ENCODE results near the gene MICAL2. TPM values are rescaled to one million over a fixed set of nuclear protein-coding genes. Genes with fewer than 3 reads are reported as not detected.

Gene MICAL2
- total RNA-seq, 2 donors from 2014 or later, result 19.9 to 39.6 TPM

DNA sequence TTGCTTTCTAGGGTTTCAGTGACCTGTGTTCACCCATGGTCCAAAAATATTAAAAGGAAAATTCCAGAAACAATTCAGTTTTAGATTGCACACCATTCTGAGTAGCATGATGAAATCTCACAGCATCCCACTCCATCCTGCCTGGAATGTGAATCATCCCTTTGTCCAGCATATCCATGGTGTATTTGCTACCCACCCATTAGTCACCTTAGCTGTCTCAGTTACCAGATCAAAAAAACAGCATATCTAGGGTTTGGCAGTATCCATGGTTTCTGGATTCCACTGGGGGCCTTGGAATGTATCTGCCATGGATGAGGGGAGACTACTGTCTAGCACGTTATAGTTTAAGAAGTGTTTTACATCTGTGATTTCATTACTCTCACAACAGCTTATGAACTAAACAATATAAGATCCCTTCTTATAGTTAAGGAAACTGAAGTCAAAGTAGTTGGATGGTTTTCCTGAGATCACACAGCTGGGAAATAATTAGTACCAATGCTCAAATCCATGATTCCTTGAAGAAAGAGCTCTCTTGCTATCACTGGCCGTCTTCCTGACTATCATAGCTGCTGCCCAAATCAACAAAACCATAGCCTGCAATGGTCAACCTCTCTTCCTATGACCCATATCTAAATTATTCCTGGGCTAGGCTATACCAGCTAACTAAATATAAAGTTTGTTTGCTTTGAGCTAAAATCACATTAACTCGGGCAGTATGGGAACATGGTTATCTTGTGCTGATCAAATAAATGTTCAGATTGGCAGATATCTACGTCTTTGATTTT is 122.6 kb downstream of the MICAL2 start:
- ATAC-seq, result no peak
- no peaks in the 10 kb centered on the region for H3K9me3 Mint-ChIP-seq
- DNase-seq (ENCODE audit: low spot score), result no peak
- no peak overlapping the region for H3K4me3 Mint-ChIP-seq
- H3K36me3 Mint-ChIP-seq, result no peaks in the 10 kb centered on the region
- H3K4me1 Mint-ChIP-seq (ENCODE audit: low read depth in 2 of 2), result peaks cover 40 to 41% of the 10 kb centered on the region in 2 donors
- no peaks in the 10 kb centered on the region for H3K27me3 Mint-ChIP-seq
- H3K27ac Mint-ChIP-seq, result peak overlapping the region in 1 of 2 donors; percentile 87

GRCh38 chr11:12233602-12233925 is 123.2 kb downstream of the MICAL2 start:
- no peaks in the 10 kb centered on the region for H3K27me3 Mint-ChIP-seq
- peak overlapping the region in 1 of 2 donors; percentile 87 for H3K27ac Mint-ChIP-seq
- H3K4me3 Mint-ChIP-seq, result no peak overlapping the region
- peaks cover 38 to 40% of the 10 kb centered on the region in 2 donors for H3K4me1 Mint-ChIP-seq (ENCODE audit: low read depth in 2 of 2)
- H3K9me3 Mint-ChIP-seq, result no peaks in the 10 kb centered on the region
- ATAC-seq (no peak), DNase-seq (ENCODE audit: low spot score) (no peak)
- H3K36me3 Mint-ChIP-seq, result no peaks in the 10 kb centered on the region

GRCh38 chr11:12234221-12234620 is 123.8 kb downstream of the MICAL2 start:
- ATAC-seq (no peak), DNase-seq (ENCODE audit: low spot score) (no peak)
- peak overlapping the region; percentile 83 to 87 for H3K27ac Mint-ChIP-seq
- H3K9me3 Mint-ChIP-seq, result no peaks in the 10 kb centered on the region
- H3K4me1 Mint-ChIP-seq (ENCODE audit: low read depth in 2 of 2), result peaks cover 36 to 40% of the 10 kb centered on the region in 2 donors
- H3K36me3 Mint-ChIP-seq, result no peaks in the 10 kb centered on the region
- no peak overlapping the region for H3K4me3 Mint-ChIP-seq
- H3K27me3 Mint-ChIP-seq, result no peaks in the 10 kb centered on the region

DNA sequence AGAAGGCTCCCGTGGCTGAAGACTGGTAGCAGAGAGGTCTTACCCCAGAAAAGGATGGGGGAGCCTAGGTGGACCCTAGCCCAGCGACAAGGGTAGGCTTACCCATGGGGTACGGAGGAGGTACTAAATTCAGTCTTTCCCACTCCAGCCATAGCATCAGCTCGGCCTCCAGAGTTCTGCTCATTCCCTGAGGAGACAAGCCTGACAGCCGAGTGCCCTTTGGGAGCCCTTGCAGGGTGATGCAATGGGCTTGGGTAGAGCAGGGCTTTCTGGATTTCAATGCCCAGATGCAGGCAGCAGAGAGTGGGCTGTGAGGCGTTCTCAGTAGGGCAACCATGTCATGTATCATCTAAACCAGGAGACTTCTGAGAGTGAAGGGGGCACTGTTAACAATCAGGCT is 124.7 kb downstream of the MICAL2 start:
- H3K36me3 Mint-ChIP-seq, result no peaks in the 10 kb centered on the region
- H3K4me3 Mint-ChIP-seq, result no peak overlapping the region
- H3K27me3 Mint-ChIP-seq, result no peaks in the 10 kb centered on the region
- H3K27ac Mint-ChIP-seq, result peak overlapping the region; percentile 83 to 87
- no peaks in the 10 kb centered on the region for H3K9me3 Mint-ChIP-seq
- no peak for DNase-seq (ENCODE audit: low spot score)
- ATAC-seq, result no peak
- H3K4me1 Mint-ChIP-seq (ENCODE audit: low read depth in 2 of 2), result peaks cover 31 to 35% of the 10 kb centered on the region in 2 donors

DNA sequence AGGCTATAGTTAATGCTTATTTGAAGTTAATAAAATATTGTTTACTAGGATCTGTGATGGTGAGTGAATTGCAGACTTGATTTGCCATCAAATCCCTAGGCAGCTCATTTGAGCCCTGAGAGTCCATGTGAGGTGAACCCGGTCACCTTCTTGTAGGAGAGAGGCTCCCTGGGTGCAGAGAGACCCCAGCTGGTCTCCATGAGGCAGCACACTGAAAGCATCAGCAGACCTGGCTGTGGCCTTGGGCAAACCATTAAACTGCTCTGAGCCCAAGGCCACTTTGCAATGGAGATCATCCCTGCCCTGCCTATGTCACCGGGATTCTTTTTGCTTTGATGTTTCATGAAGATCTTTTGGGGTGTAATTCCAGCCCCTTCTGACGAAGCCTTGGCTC is 125.2 kb downstream of the MICAL2 start:
- Mint-ChIP-seq H3K36me3 (no peaks in the 10 kb centered on the region), H3K4me3 (peak overlapping the region; percentile 71), H3K27me3 (no peaks in the 10 kb centered on the region), H3K9me3 (no peaks in the 10 kb centered on the region), H3K27ac (peak overlapping the region; percentile 83 to 87), H3K4me1 (ENCODE audit: low read depth in 2 of 2) (peaks cover 27 to 31% of the 10 kb centered on the region in 2 donors)
- no peak for DNase-seq (ENCODE audit: low spot score)
- ATAC-seq, result peak; percentile 6 to 41

DNA sequence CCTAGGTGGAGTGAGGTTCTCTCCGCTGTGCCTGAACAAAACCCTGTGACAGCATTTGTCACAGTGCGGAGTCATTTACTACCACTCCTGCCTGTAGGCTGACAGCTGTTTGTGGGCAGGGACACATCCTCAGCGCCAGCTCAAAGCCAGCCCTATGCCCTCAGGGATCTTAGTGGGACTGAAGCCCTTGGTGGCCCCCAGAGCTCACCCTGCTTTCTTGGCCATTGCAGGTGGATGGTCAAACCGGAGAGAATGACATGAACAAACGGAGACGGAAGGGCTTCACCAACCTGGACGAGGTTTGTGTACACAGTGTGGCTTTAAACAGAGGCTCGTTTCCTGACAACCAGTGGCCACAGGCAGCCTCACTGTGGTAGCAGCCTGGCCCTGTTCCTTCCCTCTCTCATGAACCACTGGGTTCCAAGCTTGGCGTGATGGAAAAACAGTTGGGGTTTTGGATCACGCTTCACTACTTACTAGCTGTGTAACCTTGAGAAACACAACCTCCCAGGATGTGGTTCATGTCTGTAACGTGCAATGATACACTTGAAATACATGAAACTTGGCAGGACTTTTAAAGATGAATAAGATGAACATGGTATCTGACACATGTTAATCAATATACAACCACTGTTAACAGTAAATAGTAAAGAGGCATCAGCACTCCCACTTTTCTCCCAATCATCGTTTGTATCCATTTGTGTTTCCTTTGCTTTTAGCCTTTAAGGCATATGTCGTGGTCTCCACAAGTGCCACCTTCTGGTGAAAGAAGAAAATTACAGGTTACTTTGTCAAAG is 125.8 kb downstream of the MICAL2 start:
- Mint-ChIP-seq H3K36me3 (no peaks in the 10 kb centered on the region), H3K27me3 (no peaks in the 10 kb centered on the region), H3K4me3 (peak overlapping the region; percentile 71), H3K4me1 (ENCODE audit: low read depth in 2 of 2) (peaks cover 25 to 31% of the 10 kb centered on the region in 2 donors), H3K27ac (peak overlapping the region; percentile 83 to 87), H3K9me3 (no peaks in the 10 kb centered on the region)
- DNase-seq (ENCODE audit: low spot score) (peak; percentile 67), ATAC-seq (peak; percentile 84 to 94)

GRCh38 chr11:12236744-12237101 is 126.3 kb downstream of the MICAL2 start:
- peaks cover 25 to 30% of the 10 kb centered on the region in 2 donors for H3K4me1 Mint-ChIP-seq (ENCODE audit: low read depth in 2 of 2)
- H3K4me3 Mint-ChIP-seq, result peak overlapping the region; percentile 71
- H3K27me3 Mint-ChIP-seq, result no peaks in the 10 kb centered on the region
- ATAC-seq, result no peak
- no peaks in the 10 kb centered on the region for H3K9me3 Mint-ChIP-seq
- H3K36me3 Mint-ChIP-seq, result no peaks in the 10 kb centered on the region
- H3K27ac Mint-ChIP-seq, result peak overlapping the region; percentile 83 to 87
- no peak for DNase-seq (ENCODE audit: low spot score)

DNA sequence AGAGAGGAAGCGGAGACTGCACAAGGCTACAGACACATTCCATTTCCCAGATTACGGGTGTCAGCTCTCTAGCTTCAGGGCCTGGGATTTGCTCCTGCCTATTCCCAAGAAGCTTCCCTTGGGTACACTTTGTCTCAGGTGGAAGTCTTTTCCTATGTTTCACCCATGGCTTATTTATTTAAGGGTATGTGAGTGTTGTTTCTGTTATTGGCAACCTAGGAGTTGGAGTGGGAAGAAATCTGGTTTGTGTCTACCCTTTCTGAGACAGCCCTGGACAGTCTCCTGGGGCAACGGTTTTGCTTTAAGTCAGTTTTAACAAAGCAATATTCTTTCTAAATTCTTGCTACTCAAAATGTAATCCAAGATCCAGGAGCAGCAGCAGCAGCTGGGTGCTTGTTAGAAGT is 127.0 kb downstream of the MICAL2 start:
- DNase-seq (ENCODE audit: low spot score) (no peak), ATAC-seq (no peak)
- H3K4me1 Mint-ChIP-seq (ENCODE audit: low read depth in 2 of 2), result peaks cover 26 to 29% of the 10 kb centered on the region in 2 donors
- H3K36me3 Mint-ChIP-seq, result no peaks in the 10 kb centered on the region
- peak overlapping the region in 1 of 2 donors; percentile 83 for H3K27ac Mint-ChIP-seq
- H3K4me3 Mint-ChIP-seq, result no peak overlapping the region
- H3K27me3 Mint-ChIP-seq, result no peaks in the 10 kb centered on the region
- no peaks in the 10 kb centered on the region for H3K9me3 Mint-ChIP-seq

DNA sequence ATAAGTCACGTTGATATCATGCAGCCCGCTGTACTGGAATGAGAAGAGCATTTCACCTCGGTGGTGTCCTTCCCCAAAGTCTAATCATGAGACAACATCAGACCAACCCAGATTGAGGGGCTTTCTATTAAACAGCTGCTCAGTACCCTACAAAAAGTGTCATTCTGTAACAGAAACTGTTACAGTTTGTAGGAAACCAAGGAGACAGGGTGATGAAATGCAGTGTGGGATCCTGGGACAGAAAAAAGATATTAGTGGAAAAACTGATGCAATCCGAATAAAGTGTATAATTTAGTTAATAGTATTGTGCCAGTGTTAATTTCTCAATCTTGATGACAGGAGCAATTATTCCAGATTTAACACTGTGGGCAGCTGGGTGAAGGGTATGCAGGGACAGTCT is 128.0 kb downstream of the MICAL2 start:
- H3K4me1 Mint-ChIP-seq (ENCODE audit: low read depth in 2 of 2), result peaks cover 29 to 33% of the 10 kb centered on the region in 2 donors
- peak overlapping the region in 1 of 2 donors; percentile 11 for H3K27ac Mint-ChIP-seq
- no peaks in the 10 kb centered on the region for H3K36me3 Mint-ChIP-seq
- no peak overlapping the region for H3K4me3 Mint-ChIP-seq
- no peak for DNase-seq (ENCODE audit: low spot score)
- no peak for ATAC-seq
- H3K9me3 Mint-ChIP-seq, result no peaks in the 10 kb centered on the region
- H3K27me3 Mint-ChIP-seq, result no peaks in the 10 kb centered on the region

DNA sequence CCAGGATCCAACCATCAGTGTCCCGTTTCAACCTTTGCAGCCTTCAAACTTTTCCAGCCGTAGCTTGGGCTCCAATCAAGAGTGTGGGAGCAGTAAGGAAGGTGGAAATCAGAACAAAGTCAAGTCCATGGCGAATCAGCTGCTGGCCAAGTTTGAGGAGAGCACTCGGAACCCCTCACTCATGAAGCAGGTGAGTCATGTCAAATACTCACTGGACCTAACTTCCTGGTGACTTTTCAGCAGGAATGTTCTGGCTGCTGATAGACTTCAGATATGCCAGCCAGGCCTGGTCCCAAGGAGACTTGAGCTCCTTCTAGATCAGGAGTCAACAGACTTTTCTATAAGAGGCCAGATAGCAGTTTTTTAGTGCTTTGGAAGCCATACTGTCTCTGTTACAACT is 129.0 kb downstream of the MICAL2 start:
- no peaks in the 10 kb centered on the region for H3K36me3 Mint-ChIP-seq

DNA sequence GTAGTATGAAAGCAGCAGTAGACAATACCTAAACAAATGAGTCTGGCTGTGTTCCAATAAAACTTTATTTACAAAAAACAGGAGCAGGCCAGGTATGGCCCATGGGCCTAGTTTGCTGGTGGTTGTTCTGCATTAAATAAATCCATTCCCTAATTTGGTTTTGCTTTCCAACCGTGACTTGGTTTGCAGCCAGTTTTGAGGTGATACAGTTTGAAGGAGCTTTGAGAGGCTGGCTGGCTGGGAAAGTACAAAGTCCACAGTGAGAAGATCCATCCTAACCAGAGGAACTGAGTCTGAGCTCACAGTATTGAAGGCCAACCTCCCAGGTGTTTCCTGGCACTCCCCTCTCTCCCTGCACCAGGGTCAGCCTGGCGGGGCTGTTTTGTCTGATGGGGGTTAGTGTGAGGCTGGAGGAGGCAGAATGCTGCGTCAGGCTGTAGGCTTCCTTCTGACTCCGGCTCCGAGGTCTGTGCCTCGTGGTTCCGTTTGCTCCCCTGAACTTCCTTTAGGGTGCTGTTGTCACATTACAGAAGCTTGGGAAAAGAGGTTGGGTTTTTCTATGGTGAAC is 129.5 kb downstream of the MICAL2 start:
- no peak for DNase-seq (ENCODE audit: low spot score)
- Mint-ChIP-seq H3K4me3 (no peak overlapping the region), H3K27me3 (no peaks in the 10 kb centered on the region), H3K27ac (no peak overlapping the region), H3K9me3 (no peaks in the 10 kb centered on the region), H3K4me1 (ENCODE audit: low read depth in 2 of 2) (peaks cover 23 to 29% of the 10 kb centered on the region in 2 donors), H3K36me3 (no peaks in the 10 kb centered on the region)
- ATAC-seq, result no peak

More for the DNA sequence above, 129.0 kb downstream of the MICAL2 start:
- no peak for ATAC-seq
- no peaks in the 10 kb centered on the region for H3K9me3 Mint-ChIP-seq
- no peaks in the 10 kb centered on the region for H3K27me3 Mint-ChIP-seq
- peaks cover 28 to 33% of the 10 kb centered on the region in 2 donors for H3K4me1 Mint-ChIP-seq (ENCODE audit: low read depth in 2 of 2)
- DNase-seq (ENCODE audit: low spot score), result no peak
- H3K27ac Mint-ChIP-seq, result no peak overlapping the region
- H3K4me3 Mint-ChIP-seq, result no peak overlapping the region

DNA sequence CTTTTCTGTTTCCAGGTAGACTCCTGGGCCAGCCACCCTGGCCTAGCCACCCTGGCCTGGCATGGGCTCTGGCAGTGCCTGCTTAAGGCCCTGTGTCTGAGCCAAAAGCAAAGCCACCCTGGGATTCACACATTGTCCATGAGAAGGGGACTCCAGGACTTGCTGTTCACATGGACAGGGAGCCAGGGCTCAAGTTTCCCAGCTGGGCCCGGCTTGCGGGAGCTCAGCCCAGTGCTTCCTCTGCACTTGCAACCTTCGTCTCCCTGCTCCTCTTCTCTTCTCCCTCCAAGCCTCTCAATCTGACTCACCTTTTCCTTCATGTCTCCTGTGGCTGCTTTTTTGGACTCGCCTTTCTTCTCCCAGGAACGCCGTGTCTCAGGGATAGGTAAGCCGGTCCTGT is 130.3 kb downstream of the MICAL2 start:
- ATAC-seq, result no peak
- H3K9me3 Mint-ChIP-seq, result no peaks in the 10 kb centered on the region
- H3K36me3 Mint-ChIP-seq, result no peaks in the 10 kb centered on the region
- no peak overlapping the region for H3K27ac Mint-ChIP-seq
- no peaks in the 10 kb centered on the region for H3K27me3 Mint-ChIP-seq
- DNase-seq (ENCODE audit: low spot score), result no peak
- no peak overlapping the region for H3K4me3 Mint-ChIP-seq
- H3K4me1 Mint-ChIP-seq (ENCODE audit: low read depth in 2 of 2), result peaks cover 17 to 21% of the 10 kb centered on the region in 2 donors

DNA sequence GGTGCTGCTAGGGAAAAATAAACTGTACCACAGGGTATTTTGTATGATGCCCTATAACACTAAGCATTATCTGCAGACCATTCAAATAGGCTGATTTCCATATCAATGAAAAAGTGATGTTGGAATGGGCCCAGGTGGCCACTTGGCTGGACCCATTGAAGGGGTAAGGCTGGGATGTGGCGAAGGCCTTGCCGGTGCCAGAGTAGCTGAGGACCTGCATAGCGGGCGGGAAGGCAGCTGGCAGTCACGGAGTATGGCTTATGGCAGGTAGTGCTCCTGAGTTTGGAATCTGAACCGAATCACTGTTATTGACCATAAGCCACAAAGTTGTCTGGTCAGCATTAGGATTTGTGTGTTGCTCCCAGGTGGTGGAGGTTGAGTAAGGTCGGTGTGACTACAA is 131.0 kb downstream of the MICAL2 start:
- H3K4me3 Mint-ChIP-seq, result no peak overlapping the region
- H3K36me3 Mint-ChIP-seq, result no peaks in the 10 kb centered on the region
- ATAC-seq (no peak), DNase-seq (ENCODE audit: low spot score) (no peak)
- H3K9me3 Mint-ChIP-seq, result no peaks in the 10 kb centered on the region
- peaks cover 10 to 14% of the 10 kb centered on the region in 2 donors for H3K4me1 Mint-ChIP-seq (ENCODE audit: low read depth in 2 of 2)
- no peak overlapping the region for H3K27ac Mint-ChIP-seq
- H3K27me3 Mint-ChIP-seq, result no peaks in the 10 kb centered on the region

All from natural killer cell treated with Interleukin-12 subunit alpha and Interleukin-12 subunit beta and Interleukin-15 and Interleukin-18, amount 100 ng/mL, for 72 hours (primary cell).